H1 (cell line): ENCODE data around the gene BNIP2.

Experiments used
- EZH2 ChIP-seq: fragments of 200-600 bp; sonication (generic); IDR thresholded peaks from 2 replicates; pipeline ENCODE4 v1.7.1; 2012; ENCODE audit warnings: low read depth, mild to moderate bottlenecking, moderate library complexity, low read length, inconsistent platforms; ENCODE audit not compliant: severe bottlenecking
- RAD21 ChIP-seq, 2 experiments: IDR thresholded peaks in 1 of 2; conservative IDR thresholded peaks in 1 of 2; 2 replicates each; pipeline ENCODE4 v1.6.1; 2011; ENCODE audit warnings: low read depth in 2 of 2, low read length in 2 of 2, improper control_type of control experiment in 1 of 2, inconsistent platforms in 1 of 2, mild to moderate bottlenecking in 1 of 2, moderate library complexity in 1 of 2
- TF ChIP-seq, protein P1 (sequence below), 3 experiments: IDR thresholded peaks; 1 replicate in 2 of 3; 2 replicates in 1 of 3; pipeline versions ENCODE4 v1.5.1 to v1.6.1; 2011; ENCODE audit warnings: low read length in 3 of 3, mild to moderate bottlenecking in 3 of 3, inconsistent platforms in 2 of 3, low read depth in 1 of 3, moderate library complexity in 1 of 3; ENCODE audit not compliant: insufficient read depth in 1 of 3; ENCODE audit errors: control extremely low read depth in 1 of 3

- TF ChIP-seq, protein P1, sequence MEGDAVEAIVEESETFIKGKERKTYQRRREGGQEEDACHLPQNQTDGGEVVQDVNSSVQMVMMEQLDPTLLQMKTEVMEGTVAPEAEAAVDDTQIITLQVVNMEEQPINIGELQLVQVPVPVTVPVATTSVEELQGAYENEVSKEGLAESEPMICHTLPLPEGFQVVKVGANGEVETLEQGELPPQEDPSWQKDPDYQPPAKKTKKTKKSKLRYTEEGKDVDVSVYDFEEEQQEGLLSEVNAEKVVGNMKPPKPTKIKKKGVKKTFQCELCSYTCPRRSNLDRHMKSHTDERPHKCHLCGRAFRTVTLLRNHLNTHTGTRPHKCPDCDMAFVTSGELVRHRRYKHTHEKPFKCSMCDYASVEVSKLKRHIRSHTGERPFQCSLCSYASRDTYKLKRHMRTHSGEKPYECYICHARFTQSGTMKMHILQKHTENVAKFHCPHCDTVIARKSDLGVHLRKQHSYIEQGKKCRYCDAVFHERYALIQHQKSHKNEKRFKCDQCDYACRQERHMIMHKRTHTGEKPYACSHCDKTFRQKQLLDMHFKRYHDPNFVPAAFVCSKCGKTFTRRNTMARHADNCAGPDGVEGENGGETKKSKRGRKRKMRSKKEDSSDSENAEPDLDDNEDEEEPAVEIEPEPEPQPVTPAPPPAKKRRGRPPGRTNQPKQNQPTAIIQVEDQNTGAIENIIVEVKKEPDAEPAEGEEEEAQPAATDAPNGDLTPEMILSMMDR (IDR thresholded peaks at IDR 0.05; ENCODE audit: control extremely low read depth in 1 of 3, insufficient read depth in 1 of 3, low read depth in 1 of 3, low read length in 3 of 3): no peak
- TF ChIP-seq EZH2: no peak
- no peak for TF ChIP-seq RAD21 (IDR thresholded peaks at IDR 0.05 in 1 of 2, conservative IDR thresholded peaks at IDR 0.05 in 1 of 2; ENCODE audit: low read depth in 2 of 2, low read length in 2 of 2)
Observed at GRCh38 chr15:59615661-59616060, 73.5 kb downstream of the BNIP2 start.
